Suprapubic skin (tissue), 4 donors: ENCODE data around the gene STYX. TPM values are rescaled to one million over a fixed set of nuclear protein-coding genes. Genes with fewer than 3 reads are reported as not detected.

Experiments
- DNase-seq, 2 donors: peaks; one replicate each; pipeline ENCODE4 v3.0.0-alpha.2; 2019; ENCODE audit warnings: low spot score in 2 of 2
- H3K27ac ChIP-seq: fragments of 200-600 bp; sonication (generic); one replicate; pipeline ENCODE4 v1.5.1; 2019
- H3K27me3 ChIP-seq: fragments of 200-600 bp; sonication (generic); one replicate; pipeline ENCODE4 v1.5.1; 2019
- H3K36me3 ChIP-seq: fragments of 200-600 bp; sonication (generic); one replicate; pipeline ENCODE4 v1.5.1; 2019
- H3K4me1 ChIP-seq: fragments of 200-600 bp; sonication (generic); one replicate; pipeline ENCODE4 v1.5.1; 2019
- H3K4me3 ChIP-seq: fragments of 200-600 bp; sonication (generic); one replicate; pipeline ENCODE4 v1.5.1; 2019; ENCODE audit warnings: mild to moderate bottlenecking
- H3K9me3 ChIP-seq: fragments of 200-600 bp; sonication (generic); one replicate; pipeline ENCODE4 v1.5.1; 2019
- EP300 ChIP-seq: sonication (generic); formaldehyde crosslinking; IDR thresholded peaks from one replicate; pipeline ENCODE4 v1.6.1; 2017; ENCODE audit warnings: antibody characterized with exemption
- POLR2A ChIP-seq, 2 donors: fragments of 450-650 bp; IDR thresholded peaks; one replicate each; pipeline ENCODE4 v1.6.1; 2017; ENCODE audit warnings: antibody characterized with exemption in 2 of 2, mild to moderate bottlenecking in 2 of 2, moderate library complexity in 2 of 2
- POLR2AphosphoS5 ChIP-seq, 3 donors: sonication (generic); formaldehyde crosslinking; IDR thresholded peaks; one replicate each; pipeline ENCODE4 v1.6.1; 2017; ENCODE audit warnings: antibody characterized with exemption in 3 of 3
- WGBS: methylation state at CpG from one replicate; pipeline ENCODE4 v1.1.5; 2018; 5-methylcytosine and 5-hydroxymethylcytosine counted together
- total RNA-seq, 4 donors: library from RNA; depleted of rRNA; stranded (reverse); fragments of >200 nt; gene quantifications; one replicate each; pipeline ENCODE4 v1.1.0, GENCODE V29; 2016
- TF ChIP-seq, protein P1 (sequence below), 2 donors: fragments of 200-600 bp in 1 of 2; fragments of 450-650 bp in 1 of 2; sonication (generic) in 1 of 2; IDR thresholded peaks; one replicate each; pipeline ENCODE4 v1.5.1; 2016 to 2019; ENCODE audit warnings: antibody characterized with exemption in 2 of 2, mild to moderate bottlenecking in 1 of 2, moderate library complexity in 1 of 2

STYX gene
- total RNA-seq, 4 donors from 2014 or later: 10.9 to 16.6 (median 13.7) TPM

DNA sequence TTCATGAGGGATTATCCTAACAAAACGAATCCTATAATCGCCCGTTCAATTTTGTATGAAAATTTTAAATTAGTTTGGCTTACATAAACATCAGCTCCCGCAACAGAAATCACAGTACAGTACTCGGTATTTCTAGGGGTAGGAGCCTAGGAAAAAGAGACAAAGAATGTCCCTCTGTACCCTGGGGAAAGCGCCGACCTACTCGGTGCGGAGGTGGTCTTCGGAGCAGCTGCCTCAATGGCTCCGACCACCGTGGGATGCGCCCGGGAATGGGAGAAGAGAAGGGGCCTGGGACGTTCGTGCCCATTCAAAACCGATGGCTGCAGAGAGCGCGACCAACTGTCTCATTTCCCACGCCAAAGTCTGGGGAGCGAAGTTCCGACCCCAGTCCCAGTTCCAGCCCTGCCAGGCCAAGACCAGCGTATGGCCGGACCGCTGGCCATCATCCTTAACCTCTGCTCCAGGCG is 60.8 kb downstream of the STYX start:
- TF ChIP-seq POLR2AphosphoS5 (IDR thresholded peaks at IDR 0.05): no peak
- TF ChIP-seq EP300: no peak
- no peak for TF ChIP-seq POLR2A (IDR thresholded peaks at IDR 0.05)
- TF ChIP-seq, protein P1, sequence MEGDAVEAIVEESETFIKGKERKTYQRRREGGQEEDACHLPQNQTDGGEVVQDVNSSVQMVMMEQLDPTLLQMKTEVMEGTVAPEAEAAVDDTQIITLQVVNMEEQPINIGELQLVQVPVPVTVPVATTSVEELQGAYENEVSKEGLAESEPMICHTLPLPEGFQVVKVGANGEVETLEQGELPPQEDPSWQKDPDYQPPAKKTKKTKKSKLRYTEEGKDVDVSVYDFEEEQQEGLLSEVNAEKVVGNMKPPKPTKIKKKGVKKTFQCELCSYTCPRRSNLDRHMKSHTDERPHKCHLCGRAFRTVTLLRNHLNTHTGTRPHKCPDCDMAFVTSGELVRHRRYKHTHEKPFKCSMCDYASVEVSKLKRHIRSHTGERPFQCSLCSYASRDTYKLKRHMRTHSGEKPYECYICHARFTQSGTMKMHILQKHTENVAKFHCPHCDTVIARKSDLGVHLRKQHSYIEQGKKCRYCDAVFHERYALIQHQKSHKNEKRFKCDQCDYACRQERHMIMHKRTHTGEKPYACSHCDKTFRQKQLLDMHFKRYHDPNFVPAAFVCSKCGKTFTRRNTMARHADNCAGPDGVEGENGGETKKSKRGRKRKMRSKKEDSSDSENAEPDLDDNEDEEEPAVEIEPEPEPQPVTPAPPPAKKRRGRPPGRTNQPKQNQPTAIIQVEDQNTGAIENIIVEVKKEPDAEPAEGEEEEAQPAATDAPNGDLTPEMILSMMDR (IDR thresholded peaks at IDR 0.05): no peak
- Histone ChIP-seq H3K4me1 (peaks cover 26% of the 10 kb centered on the region), H3K27ac (peak overlapping the region; percentile 83), H3K4me3 (peak overlapping the region; percentile 76), H3K27me3 (no peaks in the 10 kb centered on the region), H3K9me3 (no peaks in the 10 kb centered on the region), H3K36me3 (no peaks in the 10 kb centered on the region)
- under 1% methylated on average over 26 of the region's 26 CpGs for WGBS
- peak in 1 of 2 donors; percentile 77 for DNase-seq

DNA sequence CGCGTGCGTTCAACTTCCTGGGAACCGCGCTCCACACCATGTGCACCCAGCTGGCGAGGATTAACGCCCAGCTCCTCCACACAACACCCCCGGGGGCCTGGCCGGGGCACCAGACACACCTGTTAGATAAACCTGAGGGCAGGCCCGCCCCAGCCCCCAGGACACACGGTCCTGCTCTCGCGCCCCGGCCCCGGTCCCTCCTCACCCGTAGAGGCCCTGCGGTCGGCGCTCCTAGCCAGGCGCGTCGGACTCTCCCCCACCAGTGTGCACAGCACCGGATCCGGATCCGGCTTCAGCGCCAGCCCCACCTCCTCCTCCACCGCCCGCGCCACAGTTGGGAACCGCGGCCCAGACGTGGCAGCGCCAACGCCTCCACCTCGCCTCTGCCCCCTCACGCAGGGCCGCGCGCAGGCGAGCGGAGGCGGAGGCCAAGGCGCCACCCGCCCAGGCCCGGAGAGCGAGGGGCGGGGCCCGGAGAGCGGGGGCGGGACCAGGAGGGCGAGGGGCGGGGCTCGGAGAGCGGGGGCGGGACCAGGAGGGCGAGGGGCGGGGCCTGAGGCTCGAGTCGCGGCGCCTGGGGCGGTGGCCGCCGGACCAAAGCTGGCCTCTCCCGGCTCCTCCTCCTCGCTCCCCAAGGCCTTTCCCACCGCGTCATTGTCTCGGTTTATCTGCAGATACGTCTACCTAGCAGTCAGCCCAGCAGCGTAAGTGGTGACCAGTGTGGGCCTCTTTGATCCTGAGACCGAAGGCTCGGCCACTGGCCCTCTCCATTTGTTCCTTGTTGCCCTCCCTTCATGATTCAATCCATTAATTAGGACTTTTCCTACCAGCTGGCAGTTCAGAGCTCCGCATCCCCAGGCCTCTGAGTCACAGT is 61.5 kb downstream of the STYX start, which contains the start of gene GNPNAT1:
GNPNAT1 (minus strand) TSS at position 385 of the 874 bp plus-strand sequence. CDS start 6,957 bp downstream, outside the sequence.
- Histone ChIP-seq H3K36me3 (no peaks in the 10 kb centered on the region), H3K27ac (peak within 1 kb of the TSS; percentile 83), H3K9me3 (no peaks in the 10 kb centered on the region), H3K4me3 (peak within 1 kb of the TSS; percentile 76), H3K27me3 (no peaks in the 10 kb centered on the region), H3K4me1 (peaks cover 26% of the 10 kb centered on the region)
- WGBS: 6% methylated on average over 20 of the region's 74 CpGs
- DNase-seq: peak; percentile 90 to 91
- TF ChIP-seq POLR2A (IDR thresholded peaks at IDR 0.05) (peak in 1 of 2 donors; percentile 40), EP300 (no peak), POLR2AphosphoS5 (IDR thresholded peaks at IDR 0.05) (peak; percentile 8 to 62 (median 26))
- TF ChIP-seq, protein P1 (IDR thresholded peaks at IDR 0.05): no peak

DNA sequence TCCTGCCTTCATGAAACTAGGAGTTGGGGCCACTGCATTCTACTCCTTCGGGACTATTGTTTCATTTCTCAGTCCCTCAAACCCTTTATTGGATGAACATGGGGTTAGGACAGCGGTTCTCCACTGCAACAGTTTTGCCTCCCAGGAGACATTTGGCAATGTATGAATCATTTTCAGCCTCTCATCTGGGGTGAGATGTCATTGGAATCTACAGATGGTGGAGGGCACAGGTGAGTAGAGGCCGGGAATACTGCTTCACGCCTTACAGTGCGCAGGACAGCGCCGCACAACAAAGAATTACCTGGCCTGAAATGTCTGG is 62.1 kb downstream of the STYX start:
- no peak for DNase-seq
- Histone ChIP-seq H3K4me3 (peak overlapping the region; percentile 76), H3K36me3 (no peaks in the 10 kb centered on the region), H3K27me3 (no peaks in the 10 kb centered on the region), H3K9me3 (no peaks in the 10 kb centered on the region), H3K4me1 (peaks cover 26% of the 10 kb centered on the region), H3K27ac (peak overlapping the region; percentile 83)
- WGBS: 74% methylated on average over 7 of the region's 7 CpGs
- TF ChIP-seq, protein P1 (IDR thresholded peaks at IDR 0.05): no peak
- TF ChIP-seq EP300 (no peak), POLR2AphosphoS5 (IDR thresholded peaks at IDR 0.05) (no peak), POLR2A (IDR thresholded peaks at IDR 0.05) (no peak)

DNA sequence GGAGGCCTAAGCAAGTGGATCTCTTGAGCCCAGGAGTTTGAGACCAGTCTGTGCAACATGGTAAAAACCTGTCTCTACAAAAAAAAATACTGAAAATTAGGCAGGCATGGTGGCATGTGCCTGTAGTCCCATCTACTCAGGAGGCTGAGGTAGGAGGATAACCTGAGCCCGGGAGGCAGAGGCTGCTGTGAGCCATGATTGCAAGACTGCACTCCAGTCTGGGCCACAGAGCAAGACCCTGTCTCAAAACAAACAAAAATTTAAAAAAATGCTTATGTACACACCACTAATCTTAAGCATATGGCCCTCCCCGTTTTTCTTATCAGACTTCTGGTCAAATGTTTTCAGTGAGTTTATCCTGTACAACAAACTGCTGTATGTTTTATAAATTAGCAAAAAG is 63.1 kb downstream of the STYX start:
- Histone ChIP-seq H3K9me3 (no peaks in the 10 kb centered on the region), H3K27me3 (no peaks in the 10 kb centered on the region), H3K36me3 (no peaks in the 10 kb centered on the region), H3K27ac (no peak overlapping the region), H3K4me1 (peaks cover 26% of the 10 kb centered on the region), H3K4me3 (no peak overlapping the region)
- 86% methylated on average over 2 of the region's 2 CpGs for WGBS
- TF ChIP-seq POLR2AphosphoS5 (IDR thresholded peaks at IDR 0.05) (no peak), POLR2A (IDR thresholded peaks at IDR 0.05) (no peak), EP300 (no peak)
- TF ChIP-seq, protein P1 (IDR thresholded peaks at IDR 0.05): no peak
- DNase-seq: no peak

DNA sequence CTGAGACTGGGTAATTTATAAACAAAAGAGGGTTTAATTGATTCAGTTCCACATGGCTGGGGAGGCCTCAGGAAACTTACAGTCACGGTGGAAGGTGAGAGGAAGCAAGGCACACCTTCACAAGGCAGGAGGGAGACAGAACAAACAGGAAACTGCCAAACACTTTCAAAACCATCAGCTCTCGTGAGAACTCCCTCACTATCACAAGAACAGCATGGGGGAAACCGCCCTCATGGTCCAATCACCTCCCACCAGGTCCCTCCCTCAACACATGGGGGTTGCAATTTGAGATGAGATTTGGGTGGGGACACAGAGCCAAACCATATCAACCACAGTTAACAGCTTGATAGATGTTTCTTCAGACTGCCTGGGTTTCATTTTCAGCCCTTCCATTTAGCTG is 67.7 kb downstream of the STYX start:
- DNase-seq: no peak

More for the DNA sequence above, 67.7 kb downstream of the STYX start:
- no peak overlapping the region for H3K4me3 ChIP-seq
- TF ChIP-seq POLR2A (IDR thresholded peaks at IDR 0.05) (no peak), POLR2AphosphoS5 (IDR thresholded peaks at IDR 0.05) (no peak), EP300 (no peak)
- TF ChIP-seq, protein P1 (IDR thresholded peaks at IDR 0.05): no peak
- H3K4me1 ChIP-seq: no peaks in the 10 kb centered on the region
- no peak overlapping the region for H3K27ac ChIP-seq
- no peaks in the 10 kb centered on the region for H3K9me3 ChIP-seq
- 86% methylated on average over 3 of the region's 3 CpGs for WGBS
- no peaks in the 10 kb centered on the region for H3K27me3 ChIP-seq
- no peaks in the 10 kb centered on the region for H3K36me3 ChIP-seq
